Chondrocyte (in vitro differentiated cells): Measurements from ENCODE around the gene TOR1AIP2. TPM values are rescaled to one million over a fixed set of nuclear protein-coding genes. Genes with fewer than 3 reads are reported as not detected.

ENCODE experiments used
- DNase-seq: peaks from one replicate; pipeline ENCODE4 v3.0.0; 2021; ENCODE audit warnings: mixed read lengths, low spot score
- H3K27ac Mint-ChIP-seq: one replicate; pipeline ENCODE4 v1.8.0; 2021; ENCODE audit warnings: mild to moderate bottlenecking, moderate library complexity, mixed read lengths; ENCODE audit not compliant: unreplicated experiment
- H3K27me3 Mint-ChIP-seq: 2 replicates; pipeline ENCODE4 v1.8.0; 2021; ENCODE audit warnings: low read depth, mixed read lengths
- H3K36me3 Mint-ChIP-seq: 2 replicates; pipeline ENCODE4 v1.8.0; 2021; ENCODE audit warnings: low read depth, mixed read lengths
- H3K4me1 Mint-ChIP-seq: 2 replicates; pipeline ENCODE4 v1.8.0; 2021; ENCODE audit warnings: low read depth, mild to moderate bottlenecking, mixed read lengths
- H3K4me3 Mint-ChIP-seq: one replicate; pipeline ENCODE4 v1.8.0; 2021; ENCODE audit warnings: mild to moderate bottlenecking, moderate library complexity, mixed read lengths; ENCODE audit not compliant: unreplicated experiment
- H3K9me3 Mint-ChIP-seq: 2 replicates; pipeline ENCODE4 v1.8.0; 2021; ENCODE audit warnings: low read depth, mixed read lengths
- CTCF ChIP-seq: fragments of 200-600 bp; sonication (generic); IDR thresholded peaks from 2 replicates; pipeline ENCODE4 v1.5.0; 2021; ENCODE audit warnings: antibody characterized with exemption, mild to moderate bottlenecking, moderate library complexity
- total RNA-seq: library from RNA; stranded (reverse); gene quantifications from 3 replicates; pipeline ENCODE4 v1.2.1, GENCODE V29; 2021

TOR1AIP2 gene
- total RNA-seq, 1 donor from 2014 or later: 85.8 TPM

- Mint-ChIP-seq H3K27me3 (no peaks in the 10 kb centered on the region), H3K27ac (no peak overlapping the region), H3K9me3 (no peaks in the 10 kb centered on the region), H3K4me3 (no peak overlapping the region), H3K36me3 (peaks cover 12% of the 10 kb centered on the region), H3K4me1 (no peaks in the 10 kb centered on the region)
- no peak for TF ChIP-seq CTCF
- no peak for DNase-seq
Observed at GRCh38 chr1:179923029-179923428, 45.4 kb upstream of the TOR1AIP2 start.

DNA sequence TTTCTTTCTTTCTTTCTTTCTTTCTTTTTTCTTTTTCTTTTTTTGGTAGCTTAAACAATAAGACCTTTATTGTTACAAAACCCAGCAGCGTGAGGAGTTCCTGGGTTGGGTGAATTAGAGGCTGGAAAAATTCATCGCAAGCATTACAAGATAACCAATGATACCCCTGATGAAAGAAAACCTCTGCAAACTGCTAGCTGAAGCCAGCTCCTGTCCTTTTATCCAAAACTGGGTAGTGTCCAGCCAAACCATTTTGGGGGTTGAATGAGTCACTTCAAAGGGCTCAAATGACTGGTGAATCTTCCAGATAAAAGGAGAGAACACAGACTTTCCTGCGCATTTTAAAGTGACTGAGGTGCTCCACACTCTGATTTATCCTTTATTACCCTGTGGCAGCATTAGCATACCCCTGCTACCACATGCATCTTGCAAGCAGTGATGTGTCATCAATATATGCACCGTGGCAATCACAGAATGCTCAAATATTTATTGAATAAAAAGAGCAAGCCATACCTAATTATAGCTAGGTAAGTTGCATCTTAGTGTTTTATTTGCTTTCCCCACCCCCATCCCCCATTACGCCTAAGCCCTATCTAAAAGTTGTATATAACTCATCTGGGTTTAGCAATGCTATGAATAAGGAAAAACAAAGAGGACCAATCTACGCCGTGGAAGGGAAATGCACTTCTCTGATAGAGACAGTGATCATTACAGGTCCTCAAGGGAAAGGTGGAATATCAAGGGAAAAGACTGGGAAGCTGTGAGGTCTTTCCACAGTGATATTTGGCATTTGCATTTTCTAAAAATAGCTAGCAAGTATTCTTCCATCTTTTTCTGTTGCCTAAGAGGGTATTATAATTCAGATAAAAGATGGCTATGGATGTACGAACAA lies 44.6 kb upstream of the TOR1AIP2 start:
- no peak for TF ChIP-seq CTCF

DNA sequence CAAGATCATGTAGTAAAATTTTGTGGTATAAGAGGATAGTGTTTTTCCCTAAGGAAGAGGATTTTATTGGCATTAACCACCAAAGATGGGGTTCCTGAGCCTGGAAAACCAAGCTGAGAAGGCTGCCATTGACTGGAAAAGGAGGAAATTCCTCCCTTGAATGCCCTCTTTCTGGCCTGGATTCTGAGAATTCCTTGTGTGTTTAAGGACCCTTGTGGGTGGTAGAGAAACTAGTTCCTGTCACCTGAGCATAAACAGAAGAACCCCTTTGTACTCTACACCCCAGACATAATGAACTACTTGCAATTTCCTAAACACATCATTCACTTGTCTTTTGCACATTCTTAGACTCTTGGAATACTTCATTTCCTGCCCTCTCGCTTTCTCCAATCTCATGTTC lies 43.9 kb upstream of the TOR1AIP2 start:
- Mint-ChIP-seq H3K9me3 (no peaks in the 10 kb centered on the region), H3K36me3 (peaks cover 21% of the 10 kb centered on the region), H3K27ac (no peak overlapping the region), H3K27me3 (no peaks in the 10 kb centered on the region), H3K4me3 (no peak overlapping the region), H3K4me1 (no peaks in the 10 kb centered on the region)
- DNase-seq: no peak
- no peak for TF ChIP-seq CTCF

More for the DNA sequence above, 44.6 kb upstream of the TOR1AIP2 start:
- Mint-ChIP-seq H3K4me3 (no peak overlapping the region), H3K9me3 (no peaks in the 10 kb centered on the region), H3K36me3 (peaks cover 20% of the 10 kb centered on the region), H3K27me3 (no peaks in the 10 kb centered on the region), H3K4me1 (no peaks in the 10 kb centered on the region), H3K27ac (no peak overlapping the region)
- no peak for DNase-seq

DNA sequence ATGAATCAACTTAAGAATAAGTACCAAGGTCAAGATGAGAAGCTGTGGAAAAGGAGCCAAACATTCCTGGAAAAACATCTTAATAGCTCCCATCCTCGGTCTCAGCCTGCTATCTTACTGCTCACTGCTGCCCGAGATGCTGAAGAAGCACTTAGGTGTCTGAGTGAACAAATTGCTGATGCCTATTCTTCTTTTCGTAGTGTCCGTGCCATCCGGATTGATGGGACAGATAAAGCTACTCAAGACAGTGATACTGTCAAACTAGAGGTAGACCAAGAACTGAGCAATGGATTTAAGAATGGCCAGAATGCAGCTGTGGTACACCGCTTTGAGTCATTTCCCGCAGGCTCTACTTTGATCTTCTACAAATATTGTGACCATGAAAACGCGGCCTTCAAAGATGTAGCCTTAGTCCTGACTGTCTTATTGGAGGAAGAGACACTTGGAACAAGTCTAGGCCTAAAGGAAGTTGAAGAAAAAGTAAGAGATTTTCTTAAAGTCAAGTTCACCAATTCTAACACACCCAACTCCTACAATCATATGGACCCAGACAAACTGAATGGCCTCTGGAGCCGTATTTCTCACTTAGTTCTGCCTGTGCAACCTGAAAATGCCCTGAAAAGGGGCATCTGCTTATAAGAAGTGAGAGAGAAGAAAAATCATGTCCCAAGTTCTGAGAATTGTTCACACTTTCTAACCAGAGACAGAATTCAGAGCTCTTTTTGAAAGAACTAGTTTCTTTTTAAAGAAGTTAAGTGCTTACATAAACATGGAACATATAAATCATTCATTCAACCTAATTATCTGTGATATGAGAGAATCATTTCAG lies 40.2 kb upstream of the TOR1AIP2 start:
- peaks cover 31% of the 10 kb centered on the region for H3K36me3 Mint-ChIP-seq
- no peaks in the 10 kb centered on the region for H3K4me1 Mint-ChIP-seq
- H3K27ac Mint-ChIP-seq: no peak overlapping the region
- H3K9me3 Mint-ChIP-seq: no peaks in the 10 kb centered on the region
- no peak for DNase-seq
- no peaks in the 10 kb centered on the region for H3K27me3 Mint-ChIP-seq
- no peak overlapping the region for H3K4me3 Mint-ChIP-seq
- no peak for TF ChIP-seq CTCF

DNA sequence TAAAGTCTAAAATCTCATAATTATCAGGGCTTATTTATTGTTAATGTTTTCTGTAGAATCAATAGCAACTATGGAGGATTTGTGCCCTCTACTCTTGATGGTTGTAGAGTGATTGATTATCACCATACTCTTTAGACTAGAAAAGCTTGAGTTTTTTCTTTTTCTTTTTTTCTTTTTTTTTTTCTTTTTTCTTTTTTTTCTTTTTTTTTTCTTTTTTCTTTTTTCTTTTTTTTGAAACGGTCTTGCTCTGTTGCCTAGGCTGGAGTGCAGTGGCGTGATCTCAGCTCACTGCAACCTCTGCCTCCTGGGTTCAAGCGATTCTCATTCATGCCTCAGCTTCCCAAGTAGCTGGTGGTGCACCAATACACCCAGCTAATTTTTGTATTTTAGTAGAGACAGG lies 34.2 kb upstream of the TOR1AIP2 start:
- no peak overlapping the region for H3K27ac Mint-ChIP-seq
- no peak for DNase-seq
- H3K9me3 Mint-ChIP-seq: no peaks in the 10 kb centered on the region
- H3K36me3 Mint-ChIP-seq: peaks cover 23% of the 10 kb centered on the region
- H3K4me3 Mint-ChIP-seq: no peak overlapping the region
- no peaks in the 10 kb centered on the region for H3K4me1 Mint-ChIP-seq
- H3K27me3 Mint-ChIP-seq: no peaks in the 10 kb centered on the region
- TF ChIP-seq CTCF: no peak
